Measurements from ENCODE around the gene CLCF1.

Gene CLCF1

DNA sequence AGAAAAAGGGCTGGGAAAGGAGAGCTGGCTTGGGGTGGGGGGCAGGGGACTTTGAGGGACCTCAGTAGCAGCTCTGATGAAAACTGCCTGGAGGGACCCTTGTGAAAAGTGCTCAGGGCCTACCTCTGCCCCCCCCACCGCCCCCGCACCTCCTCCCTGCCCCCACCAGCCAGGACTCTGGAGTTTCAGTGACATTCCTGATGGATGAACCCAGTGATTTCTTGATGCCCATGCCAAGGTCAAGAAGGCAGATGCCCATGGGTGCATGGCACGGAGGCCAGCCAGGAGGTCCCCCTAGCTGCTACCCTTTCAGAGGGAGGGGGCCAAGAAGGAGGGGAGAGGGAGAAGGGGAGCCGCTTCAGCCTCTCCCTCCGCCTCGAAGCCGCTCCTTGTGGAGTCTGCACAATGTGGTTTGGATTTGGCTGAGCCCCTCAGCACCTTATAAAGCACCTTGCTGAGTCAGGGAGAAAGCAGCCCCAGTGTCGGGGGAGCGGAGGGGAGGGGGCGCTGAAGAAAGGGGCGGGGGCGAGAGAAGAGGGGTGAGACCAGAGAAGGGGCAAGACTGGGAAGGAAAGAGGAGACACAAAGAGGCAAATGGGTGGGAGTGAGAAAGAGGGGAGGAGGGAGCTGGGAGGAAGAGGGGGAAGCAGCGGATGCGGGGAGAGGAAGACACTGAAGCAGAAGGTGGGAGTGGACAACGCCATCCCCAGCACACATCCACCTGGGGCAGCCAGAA lies 2.1 kb upstream of the CLCF1 start:
- H3K9me3 Mint-ChIP-seq: no peaks in the 10 kb centered on the region
- peak overlapping the region; percentile 74 to 99 (median 97) for H3K27ac Mint-ChIP-seq
- H3K4me1 Mint-ChIP-seq: peaks cover 38% of the 10 kb centered on the region
- peak overlapping the region; percentile 56 to 93 (median 69) for H3K4me3 Mint-ChIP-seq
- TF ChIP-seq, protein P1, sequence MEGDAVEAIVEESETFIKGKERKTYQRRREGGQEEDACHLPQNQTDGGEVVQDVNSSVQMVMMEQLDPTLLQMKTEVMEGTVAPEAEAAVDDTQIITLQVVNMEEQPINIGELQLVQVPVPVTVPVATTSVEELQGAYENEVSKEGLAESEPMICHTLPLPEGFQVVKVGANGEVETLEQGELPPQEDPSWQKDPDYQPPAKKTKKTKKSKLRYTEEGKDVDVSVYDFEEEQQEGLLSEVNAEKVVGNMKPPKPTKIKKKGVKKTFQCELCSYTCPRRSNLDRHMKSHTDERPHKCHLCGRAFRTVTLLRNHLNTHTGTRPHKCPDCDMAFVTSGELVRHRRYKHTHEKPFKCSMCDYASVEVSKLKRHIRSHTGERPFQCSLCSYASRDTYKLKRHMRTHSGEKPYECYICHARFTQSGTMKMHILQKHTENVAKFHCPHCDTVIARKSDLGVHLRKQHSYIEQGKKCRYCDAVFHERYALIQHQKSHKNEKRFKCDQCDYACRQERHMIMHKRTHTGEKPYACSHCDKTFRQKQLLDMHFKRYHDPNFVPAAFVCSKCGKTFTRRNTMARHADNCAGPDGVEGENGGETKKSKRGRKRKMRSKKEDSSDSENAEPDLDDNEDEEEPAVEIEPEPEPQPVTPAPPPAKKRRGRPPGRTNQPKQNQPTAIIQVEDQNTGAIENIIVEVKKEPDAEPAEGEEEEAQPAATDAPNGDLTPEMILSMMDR (IDR thresholded peaks at IDR 0.05; ENCODE audit: unreplicated experiment in 3 of 3): no peak
- no peaks in the 10 kb centered on the region for H3K36me3 Mint-ChIP-seq (ENCODE audit: low read depth)
- H3K27me3 Mint-ChIP-seq (ENCODE audit: low read depth): peaks cover 36% of the 10 kb centered on the region

DNA sequence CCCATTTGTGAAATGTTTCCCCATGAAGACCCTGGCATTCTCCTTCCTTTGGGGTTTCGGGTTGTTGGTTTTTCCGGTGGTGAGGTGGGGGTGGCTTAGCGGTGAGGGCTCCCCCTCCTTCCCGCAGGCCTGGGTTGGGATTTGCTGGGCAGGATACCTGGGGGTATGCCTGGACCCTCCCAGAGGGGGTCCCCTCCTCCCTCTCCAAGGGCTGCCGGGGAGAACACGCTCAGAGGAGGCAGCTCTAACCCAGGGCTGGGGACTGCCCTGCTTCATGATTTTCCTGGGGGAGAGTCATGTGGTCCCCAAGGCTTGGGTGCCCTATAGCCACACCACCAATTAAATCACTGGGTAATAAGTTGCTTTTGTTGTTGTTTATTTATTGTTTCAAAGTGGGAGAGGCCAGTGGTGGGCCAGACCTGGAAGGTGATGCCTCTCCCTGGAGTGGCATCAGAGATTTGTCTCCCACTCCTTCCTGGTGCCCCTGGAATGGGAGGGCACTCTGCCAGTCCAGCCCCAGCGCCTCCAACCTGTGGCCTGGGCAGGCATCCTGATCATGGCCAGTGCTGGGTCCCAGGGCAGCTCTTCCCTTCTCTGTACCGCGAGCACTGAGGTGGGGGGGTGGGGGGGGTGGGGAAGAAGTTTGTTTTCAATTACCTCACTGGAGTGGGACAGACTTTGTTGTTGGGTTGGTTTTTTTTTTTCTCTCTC lies 1.3 kb upstream of the CLCF1 start:
- Mint-ChIP-seq H3K27ac (peak overlapping the region; percentile 97 to 99 (median 99)), H3K9me3 (no peaks in the 10 kb centered on the region), H3K27me3 (ENCODE audit: low read depth) (peaks cover 36% of the 10 kb centered on the region), H3K4me3 (peak overlapping the region; percentile 87 to 93 (median 93)), H3K36me3 (ENCODE audit: low read depth) (no peaks in the 10 kb centered on the region), H3K4me1 (peaks cover 45% of the 10 kb centered on the region)
- TF ChIP-seq, protein P1 (IDR thresholded peaks at IDR 0.05; ENCODE audit: unreplicated experiment in 3 of 3): no peak

DNA sequence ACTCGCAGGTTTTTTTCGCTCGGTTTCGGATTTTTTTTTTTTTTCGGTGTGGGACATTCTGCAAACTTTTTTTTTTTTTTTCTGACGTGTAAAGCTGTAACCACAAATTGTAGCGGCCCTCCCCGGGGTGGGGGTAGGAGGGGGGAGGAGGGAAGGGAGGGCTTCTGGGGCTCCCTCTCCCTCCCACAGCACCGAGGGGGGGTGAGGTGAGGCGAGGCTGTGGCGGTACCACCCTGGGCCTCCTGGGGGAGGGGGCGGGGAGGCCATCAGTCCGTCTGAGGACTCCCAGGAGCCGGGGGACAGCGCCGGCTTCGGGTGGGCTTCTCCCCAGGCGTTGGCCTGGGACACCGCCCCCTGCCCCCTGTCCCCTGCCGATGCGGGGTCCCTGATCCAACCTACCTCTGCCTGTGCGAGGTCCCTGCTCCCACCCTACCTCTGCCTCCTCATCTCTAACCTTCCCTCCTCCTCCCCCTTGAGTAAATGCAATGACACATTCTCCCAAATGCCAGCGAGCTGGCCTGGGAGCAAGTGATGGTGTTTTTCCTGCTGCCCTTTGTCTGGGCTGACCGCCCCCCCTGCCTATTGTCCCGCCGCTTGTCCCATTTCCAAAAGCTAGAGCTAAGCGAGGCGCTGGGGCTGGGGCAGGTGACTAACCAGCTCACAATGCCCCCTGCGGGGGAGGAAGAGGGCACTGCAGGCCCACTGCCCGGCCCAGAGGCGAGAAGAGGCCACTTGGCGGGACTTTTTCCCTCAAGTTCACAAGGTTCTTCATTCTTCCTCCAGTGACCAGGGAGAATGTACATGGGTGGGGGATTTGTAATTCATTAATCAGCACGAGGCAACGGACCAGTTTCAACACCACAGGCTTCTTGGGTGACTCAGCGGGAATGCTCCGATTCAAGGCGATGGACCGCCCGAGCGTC lies 511 bp upstream of the CLCF1 start:
- Mint-ChIP-seq H3K4me1 (peaks cover 53% of the 10 kb centered on the region), H3K27ac (peak overlapping the region; percentile 97 to 99 (median 99)), H3K27me3 (ENCODE audit: low read depth) (peaks cover 36% of the 10 kb centered on the region), H3K36me3 (ENCODE audit: low read depth) (no peaks in the 10 kb centered on the region), H3K4me3 (peak overlapping the region; percentile 87 to 93 (median 93)), H3K9me3 (no peaks in the 10 kb centered on the region)
- TF ChIP-seq, protein P1 (IDR thresholded peaks at IDR 0.05; ENCODE audit: unreplicated experiment in 3 of 3): peak in 2 of 3 experiments; percentile 22 to 28

DNA sequence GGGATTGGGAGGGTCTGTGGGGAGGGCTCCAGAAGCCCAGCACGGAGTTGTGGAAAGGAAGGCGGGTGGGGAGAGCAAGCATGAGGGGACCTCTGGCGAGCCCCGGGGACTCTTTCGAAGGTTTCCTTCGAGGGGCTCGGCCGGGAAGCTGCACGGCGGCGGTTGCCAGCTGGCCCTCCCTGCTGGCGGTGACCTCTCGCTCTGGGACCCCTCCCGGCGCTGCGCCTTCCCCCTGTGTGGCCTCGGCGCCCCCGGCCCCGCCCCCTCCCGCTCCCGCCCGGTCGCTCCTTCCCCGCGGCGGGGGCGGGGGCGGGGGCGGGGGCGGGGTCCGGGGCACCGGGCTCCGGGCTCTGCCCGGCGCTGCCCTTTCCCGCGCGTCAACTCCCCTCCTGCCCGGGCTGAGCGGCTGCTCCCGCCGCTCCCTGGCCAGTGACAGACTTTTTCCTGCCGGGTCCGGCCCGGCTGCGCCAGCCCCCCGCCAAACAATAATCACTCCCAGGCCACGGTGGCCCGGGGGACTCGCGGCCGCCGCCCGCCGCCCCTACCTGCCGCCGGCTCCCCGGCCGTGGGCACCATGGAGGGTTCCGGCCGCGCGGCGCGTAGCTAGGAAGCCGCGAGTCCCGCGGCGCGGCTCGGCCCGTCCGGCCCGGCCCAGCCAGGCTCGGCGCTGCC lies 941 bp downstream of the CLCF1 start:
- Mint-ChIP-seq H3K4me3 (peak overlapping the region; percentile 88 to 92 (median 91)), H3K27ac (peak overlapping the region in 1 of 3 experiments; percentile 59), H3K36me3 (ENCODE audit: low read depth) (no peaks in the 10 kb centered on the region), H3K27me3 (ENCODE audit: low read depth) (peaks cover 36% of the 10 kb centered on the region), H3K9me3 (no peaks in the 10 kb centered on the region), H3K4me1 (peaks cover 63% of the 10 kb centered on the region)
- TF ChIP-seq, protein P1 (IDR thresholded peaks at IDR 0.05; ENCODE audit: unreplicated experiment in 3 of 3): no peak

DNA sequence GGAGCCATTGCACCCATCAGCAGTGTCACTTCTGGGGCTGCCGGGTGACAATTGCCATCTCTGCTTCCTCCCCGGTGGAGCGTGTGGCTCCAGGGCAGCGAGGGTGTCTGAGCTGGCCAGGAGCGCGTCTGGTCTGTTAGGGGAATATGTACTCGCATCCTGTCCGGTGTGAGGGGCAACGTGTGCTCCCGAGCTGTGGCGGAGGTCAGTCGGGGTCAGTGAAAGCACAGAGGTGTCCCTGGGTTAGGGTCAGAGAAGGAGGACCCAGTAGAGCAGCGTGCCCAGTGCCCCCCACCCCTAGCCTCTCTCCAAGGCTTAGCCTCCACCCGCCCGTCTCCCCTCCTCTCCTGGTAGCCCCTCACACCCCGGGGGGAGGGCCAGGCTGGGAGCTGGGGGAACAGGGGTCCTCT lies 1.5 kb downstream of the CLCF1 start:
- TF ChIP-seq, protein P1 (IDR thresholded peaks at IDR 0.05; ENCODE audit: unreplicated experiment in 3 of 3): no peak

More for the DNA sequence above, 1.5 kb downstream of the CLCF1 start:
- peak overlapping the region; percentile 88 to 92 (median 91) for H3K4me3 Mint-ChIP-seq
- H3K27ac Mint-ChIP-seq: peak overlapping the region; percentile 59 to 96 (median 94)
- peaks cover 61% of the 10 kb centered on the region for H3K4me1 Mint-ChIP-seq
- H3K27me3 Mint-ChIP-seq (ENCODE audit: low read depth): peaks cover 34% of the 10 kb centered on the region
- no peaks in the 10 kb centered on the region for H3K9me3 Mint-ChIP-seq
- no peaks in the 10 kb centered on the region for H3K36me3 Mint-ChIP-seq (ENCODE audit: low read depth)
